ENCODE data around the gene RPL36. TPM values are rescaled to one million over a fixed set of nuclear protein-coding genes. Genes with fewer than 3 reads are reported as not detected.

The RPL36 gene
- total and polyA plus RNA-seq, 7 donors = 440 to 814 (median 572) TPM

- intact Hi-C loops (cut with DNase I) = no loop called here
- ATAC-seq (no peak), DNase-seq (no peak)
- Histone ChIP-seq H3K4me3 (no peak overlapping the region), H3K36me3 (ENCODE audit: insufficient read depth in 1 of 2, low read depth in 1 of 2) (peaks cover 18 to 73% of the 10 kb centered on the region in 2 donors), H3K4me1 (peaks cover 8% of the 10 kb centered on the region), H3K27ac (no peak overlapping the region), H3K27me3 (ENCODE audit: insufficient read depth in 3 of 3, low read length in 2 of 3) (no peaks in the 10 kb centered on the region), H3K9me3 (no peaks in the 10 kb centered on the region)
- no peak for TF ChIP-seq CTCF (IDR thresholded peaks at IDR 0.05)
- 71 to 83% (median 74%) methylated on average over 11 of the region's 11 CpGs for WGBS, 3 donors
Measured at GRCh38 chr19:5669212-5669611, 20.9 kb upstream of the RPL36 start.

DNA sequence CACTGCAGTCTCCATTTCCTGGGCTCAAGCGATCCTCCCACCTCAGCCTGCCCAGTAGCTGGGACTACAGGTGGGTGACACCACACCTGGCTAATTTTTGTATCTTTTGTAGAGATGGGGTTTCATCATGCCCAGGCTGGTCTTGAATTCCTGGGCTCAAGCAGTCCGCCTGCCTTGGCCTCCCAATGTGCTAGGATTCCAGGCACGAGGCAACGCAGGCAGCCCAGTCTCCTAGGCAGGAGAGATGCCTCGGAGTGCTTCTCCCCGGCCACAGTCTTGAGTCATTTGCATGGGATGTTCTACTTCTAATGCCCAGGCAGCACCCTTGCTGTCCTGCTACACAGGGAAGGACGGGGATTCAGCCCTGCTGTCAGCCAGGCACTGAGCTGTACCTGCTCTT lies 18.5 kb upstream of the RPL36 start:
- ATAC-seq (no peak), DNase-seq (no peak)
- H3K27ac ChIP-seq = no peak overlapping the region
- 89 to 93% (median 91%) methylated on average over 7 of the region's 7 CpGs for WGBS, 3 donors
- intact Hi-C loops (cut with DNase I) = no loop called here
- no peak for TF ChIP-seq CTCF (IDR thresholded peaks at IDR 0.05)
- no peaks in the 10 kb centered on the region for H3K27me3 ChIP-seq (ENCODE audit: insufficient read depth in 3 of 3, low read length in 2 of 3)
- H3K4me1 ChIP-seq = peaks cover 5% of the 10 kb centered on the region
- no peak overlapping the region for H3K4me3 ChIP-seq
- peaks cover 6 to 49% of the 10 kb centered on the region in 2 donors for H3K36me3 ChIP-seq (ENCODE audit: insufficient read depth in 1 of 2, low read depth in 1 of 2)
- H3K9me3 ChIP-seq = no peaks in the 10 kb centered on the region

- TF ChIP-seq CTCF (IDR thresholded peaks at IDR 0.05) = no peak
- intact Hi-C loops (cut with DNase I) = no loop called here
Measured at GRCh38 chr19:5672708-5673459, 17.2 kb upstream of the RPL36 start.

GRCh38 chr19:5673752-5674151 lies 16.3 kb upstream of the RPL36 start:
- Histone ChIP-seq H3K4me1 (peaks cover 7% of the 10 kb centered on the region), H3K9me3 (no peaks in the 10 kb centered on the region), H3K27ac (no peak overlapping the region), H3K4me3 (no peak overlapping the region), H3K27me3 (ENCODE audit: insufficient read depth in 3 of 3, low read length in 2 of 3) (no peaks in the 10 kb centered on the region), H3K36me3 (ENCODE audit: insufficient read depth in 1 of 2, low read depth in 1 of 2) (peaks cover 9 to 43% of the 10 kb centered on the region in 2 donors)
- ATAC-seq (no peak), DNase-seq (no peak)
- 96 to 100% (median 98%) methylated on average over 1 of the region's 1 CpG for WGBS, 3 donors
- TF ChIP-seq CTCF (IDR thresholded peaks at IDR 0.05) = no peak
- intact Hi-C loops (cut with DNase I) = no loop called here

More at GRCh38 chr19:5672708-5673459, 17.2 kb upstream of the RPL36 start:
- Histone ChIP-seq H3K4me1 (peaks cover 7% of the 10 kb centered on the region), H3K27ac (no peak overlapping the region), H3K9me3 (no peaks in the 10 kb centered on the region), H3K4me3 (no peak overlapping the region), H3K36me3 (ENCODE audit: insufficient read depth in 1 of 2, low read depth in 1 of 2) (peaks cover 7 to 43% of the 10 kb centered on the region in 2 donors), H3K27me3 (ENCODE audit: insufficient read depth in 3 of 3, low read length in 2 of 3) (no peaks in the 10 kb centered on the region)
- DNase-seq (no peak), ATAC-seq (no peak)
- 60 to 65% (median 64%) methylated on average over 13 of the region's 13 CpGs for WGBS, 3 donors
